ENCODE data around the gene UPF1.

Gene UPF1

GRCh38 chr19:18865106-18865972 is 33.6 kb downstream of the UPF1 start:
- H3K9me3 Mint-ChIP-seq: no peaks in the 10 kb centered on the region
- H3K4me1 Mint-ChIP-seq: peaks cover 4% of the 10 kb centered on the region
- TF ChIP-seq, protein P1, sequence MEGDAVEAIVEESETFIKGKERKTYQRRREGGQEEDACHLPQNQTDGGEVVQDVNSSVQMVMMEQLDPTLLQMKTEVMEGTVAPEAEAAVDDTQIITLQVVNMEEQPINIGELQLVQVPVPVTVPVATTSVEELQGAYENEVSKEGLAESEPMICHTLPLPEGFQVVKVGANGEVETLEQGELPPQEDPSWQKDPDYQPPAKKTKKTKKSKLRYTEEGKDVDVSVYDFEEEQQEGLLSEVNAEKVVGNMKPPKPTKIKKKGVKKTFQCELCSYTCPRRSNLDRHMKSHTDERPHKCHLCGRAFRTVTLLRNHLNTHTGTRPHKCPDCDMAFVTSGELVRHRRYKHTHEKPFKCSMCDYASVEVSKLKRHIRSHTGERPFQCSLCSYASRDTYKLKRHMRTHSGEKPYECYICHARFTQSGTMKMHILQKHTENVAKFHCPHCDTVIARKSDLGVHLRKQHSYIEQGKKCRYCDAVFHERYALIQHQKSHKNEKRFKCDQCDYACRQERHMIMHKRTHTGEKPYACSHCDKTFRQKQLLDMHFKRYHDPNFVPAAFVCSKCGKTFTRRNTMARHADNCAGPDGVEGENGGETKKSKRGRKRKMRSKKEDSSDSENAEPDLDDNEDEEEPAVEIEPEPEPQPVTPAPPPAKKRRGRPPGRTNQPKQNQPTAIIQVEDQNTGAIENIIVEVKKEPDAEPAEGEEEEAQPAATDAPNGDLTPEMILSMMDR (IDR thresholded peaks at IDR 0.05; ENCODE audit: unreplicated experiment in 3 of 3): no peak
- H3K27ac Mint-ChIP-seq: no peak overlapping the region
- H3K4me3 Mint-ChIP-seq: no peak overlapping the region
- peaks cover 39% of the 10 kb centered on the region for H3K36me3 Mint-ChIP-seq (ENCODE audit: low read depth)
- no peaks in the 10 kb centered on the region for H3K27me3 Mint-ChIP-seq (ENCODE audit: low read depth)

DNA sequence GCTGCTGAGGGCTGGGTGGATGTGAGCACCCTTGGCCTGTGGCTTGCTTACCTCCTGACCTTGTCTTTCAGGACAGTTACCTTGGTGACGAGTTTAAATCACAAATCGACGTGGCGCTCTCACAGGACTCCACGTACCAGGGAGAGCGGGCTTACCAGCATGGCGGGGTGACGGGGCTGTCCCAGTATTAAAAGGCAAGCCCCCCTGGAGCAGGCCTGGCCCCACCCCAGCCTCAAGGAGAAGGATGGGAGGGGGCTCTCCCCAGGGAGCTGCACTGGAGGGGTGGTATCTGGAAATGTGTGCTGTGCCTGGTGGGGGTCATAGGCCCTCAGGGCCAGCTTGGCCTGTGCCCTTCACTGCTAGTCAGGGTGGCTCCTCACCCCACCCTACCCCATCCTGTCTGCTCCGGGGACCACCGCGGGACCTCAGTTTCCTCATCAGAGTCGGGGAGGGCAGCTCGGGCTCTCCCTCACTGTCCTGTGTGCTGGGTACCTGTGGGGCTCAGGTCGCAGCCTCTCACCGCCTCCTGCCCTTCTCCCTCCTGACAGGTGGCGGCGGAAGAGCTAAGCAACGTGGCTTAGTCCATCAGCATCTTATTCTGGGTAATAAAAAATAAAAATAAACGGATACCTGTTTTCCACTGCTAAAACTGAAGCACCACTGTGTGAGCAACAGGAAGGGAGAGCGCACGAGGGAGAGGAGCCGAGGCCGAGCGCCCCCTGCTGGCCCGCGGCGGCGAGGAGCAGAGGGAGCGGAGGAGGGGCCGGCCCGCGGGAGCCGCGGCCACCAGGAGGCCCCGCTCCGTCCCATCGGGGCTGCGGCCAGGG is 34.4 kb downstream of the UPF1 start:
- peaks cover 34% of the 10 kb centered on the region for H3K36me3 Mint-ChIP-seq (ENCODE audit: low read depth)
- TF ChIP-seq, protein P1 (IDR thresholded peaks at IDR 0.05; ENCODE audit: unreplicated experiment in 3 of 3): peak; percentile 99 to 100 (median 99)
- no peak overlapping the region for H3K4me3 Mint-ChIP-seq
- H3K4me1 Mint-ChIP-seq: no peaks in the 10 kb centered on the region
- H3K27ac Mint-ChIP-seq: no peak overlapping the region
- H3K9me3 Mint-ChIP-seq: no peaks in the 10 kb centered on the region
- H3K27me3 Mint-ChIP-seq (ENCODE audit: low read depth): no peaks in the 10 kb centered on the region

GRCh38 chr19:18866800-18867123 is 35.0 kb downstream of the UPF1 start:
- Mint-ChIP-seq H3K27ac (no peak overlapping the region), H3K36me3 (ENCODE audit: low read depth) (peaks cover 32% of the 10 kb centered on the region), H3K9me3 (no peaks in the 10 kb centered on the region), H3K4me3 (no peak overlapping the region), H3K4me1 (peaks cover 4% of the 10 kb centered on the region), H3K27me3 (ENCODE audit: low read depth) (no peaks in the 10 kb centered on the region)
- TF ChIP-seq, protein P1 (IDR thresholded peaks at IDR 0.05; ENCODE audit: unreplicated experiment in 3 of 3): peak; percentile 24 to 46 (median 32)

DNA sequence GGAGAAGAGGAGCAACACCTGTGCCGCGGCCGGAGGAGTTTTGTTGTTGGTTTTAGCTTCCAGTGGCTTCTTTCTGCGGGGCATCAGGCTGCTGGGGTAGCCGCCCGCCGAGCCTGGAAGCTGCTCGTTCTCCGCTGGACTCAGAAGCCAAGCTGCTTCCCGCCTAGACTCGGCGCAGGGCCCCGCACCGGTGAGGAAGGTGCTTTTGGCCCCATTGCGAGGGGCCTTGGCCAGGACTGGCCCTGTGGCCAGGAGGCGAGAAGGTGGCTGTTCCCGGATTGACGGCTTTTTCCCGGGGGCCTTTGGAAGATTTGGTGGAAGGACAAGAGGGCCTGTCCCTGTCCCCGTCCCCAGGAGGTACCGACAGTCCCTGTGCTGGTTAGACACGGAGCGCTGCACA is 35.4 kb downstream of the UPF1 start:
- H3K9me3 Mint-ChIP-seq: no peaks in the 10 kb centered on the region
- peaks cover 30% of the 10 kb centered on the region for H3K36me3 Mint-ChIP-seq (ENCODE audit: low read depth)
- H3K4me1 Mint-ChIP-seq: peaks cover 5% of the 10 kb centered on the region
- no peak overlapping the region for H3K27ac Mint-ChIP-seq
- H3K27me3 Mint-ChIP-seq (ENCODE audit: low read depth): no peaks in the 10 kb centered on the region
- no peak overlapping the region for H3K4me3 Mint-ChIP-seq
- TF ChIP-seq, protein P1 (IDR thresholded peaks at IDR 0.05; ENCODE audit: unreplicated experiment in 3 of 3): no peak

GRCh38 chr19:18867751-18868150 is 36.0 kb downstream of the UPF1 start:
- H3K27ac Mint-ChIP-seq: no peak overlapping the region
- H3K27me3 Mint-ChIP-seq (ENCODE audit: low read depth): no peaks in the 10 kb centered on the region
- peaks cover 5% of the 10 kb centered on the region for H3K4me1 Mint-ChIP-seq
- TF ChIP-seq, protein P1 (IDR thresholded peaks at IDR 0.05; ENCODE audit: unreplicated experiment in 3 of 3): no peak
- no peak overlapping the region for H3K4me3 Mint-ChIP-seq
- peaks cover 27% of the 10 kb centered on the region for H3K36me3 Mint-ChIP-seq (ENCODE audit: low read depth)
- H3K9me3 Mint-ChIP-seq: no peaks in the 10 kb centered on the region
